ENCODE measurements around the gene ADARB1.

ADARB1 gene

GRCh38 chr21:45248301-45248892, 174.0 kb downstream of the ADARB1 start:
- H3K9me3 ChIP-seq (ENCODE audit: control insufficient read depth, insufficient read depth, low read length): no peaks in the 10 kb centered on the region
- no peaks in the 10 kb centered on the region for H3K27me3 ChIP-seq (ENCODE audit: control insufficient read depth, insufficient read depth, low read length)

GRCh38 chr21:45248893-45249381, 174.6 kb downstream of the ADARB1 start:
- Histone ChIP-seq H3K4me3 (ENCODE audit: low read depth, low read length) (no peak overlapping the region), H3K27me3 (ENCODE audit: control insufficient read depth, insufficient read depth, low read length) (no peaks in the 10 kb centered on the region), H3K9ac (ENCODE audit: low read depth, low read length) (no peak overlapping the region), H3K4me1 (ENCODE audit: control insufficient read depth, insufficient read depth, low read length) (peaks cover 5% of the 10 kb centered on the region), H3K9me3 (ENCODE audit: control insufficient read depth, insufficient read depth, low read length) (no peaks in the 10 kb centered on the region), H3K36me3 (ENCODE audit: control insufficient read depth, insufficient read depth, low read length) (no peaks in the 10 kb centered on the region)

More at GRCh38 chr21:45248301-45248892, 174.0 kb downstream of the ADARB1 start:
- H3K36me3 ChIP-seq (ENCODE audit: control insufficient read depth, insufficient read depth, low read length): no peaks in the 10 kb centered on the region
- no peak overlapping the region for H3K9ac ChIP-seq (ENCODE audit: low read depth, low read length)
- H3K4me1 ChIP-seq (ENCODE audit: control insufficient read depth, insufficient read depth, low read length): peaks cover 5% of the 10 kb centered on the region
- H3K4me3 ChIP-seq (ENCODE audit: low read depth, low read length): no peak overlapping the region

- Histone ChIP-seq H3K9me3 (ENCODE audit: control insufficient read depth, insufficient read depth, low read length) (no peaks in the 10 kb centered on the region), H3K27me3 (ENCODE audit: control insufficient read depth, insufficient read depth, low read length) (no peaks in the 10 kb centered on the region), H3K36me3 (ENCODE audit: control insufficient read depth, insufficient read depth, low read length) (no peaks in the 10 kb centered on the region), H3K4me3 (ENCODE audit: low read depth, low read length) (no peak overlapping the region), H3K9ac (ENCODE audit: low read depth, low read length) (no peak overlapping the region), H3K4me1 (ENCODE audit: control insufficient read depth, insufficient read depth, low read length) (peaks cover 5% of the 10 kb centered on the region)
Measured at GRCh38 chr21:45249626-45250025, 175.2 kb downstream of the ADARB1 start.

- no peaks in the 10 kb centered on the region for H3K36me3 ChIP-seq (ENCODE audit: control insufficient read depth, insufficient read depth, low read length)
Measured at GRCh38 chr21:45250272-45250671, 175.9 kb downstream of the ADARB1 start.

GRCh38 chr21:45250914-45251634, 176.7 kb downstream of the ADARB1 start:
- Histone ChIP-seq H3K4me3 (ENCODE audit: low read depth, low read length) (no peak overlapping the region), H3K4me1 (ENCODE audit: control insufficient read depth, insufficient read depth, low read length) (peaks cover 5% of the 10 kb centered on the region), H3K36me3 (ENCODE audit: control insufficient read depth, insufficient read depth, low read length) (no peaks in the 10 kb centered on the region), H3K9me3 (ENCODE audit: control insufficient read depth, insufficient read depth, low read length) (no peaks in the 10 kb centered on the region), H3K27me3 (ENCODE audit: control insufficient read depth, insufficient read depth, low read length) (no peaks in the 10 kb centered on the region), H3K9ac (ENCODE audit: low read depth, low read length) (no peak overlapping the region)

More at GRCh38 chr21:45250272-45250671, 175.9 kb downstream of the ADARB1 start:
- Histone ChIP-seq H3K9me3 (ENCODE audit: control insufficient read depth, insufficient read depth, low read length) (no peaks in the 10 kb centered on the region), H3K9ac (ENCODE audit: low read depth, low read length) (no peak overlapping the region), H3K4me3 (ENCODE audit: low read depth, low read length) (no peak overlapping the region), H3K27me3 (ENCODE audit: control insufficient read depth, insufficient read depth, low read length) (no peaks in the 10 kb centered on the region), H3K4me1 (ENCODE audit: control insufficient read depth, insufficient read depth, low read length) (peaks cover 5% of the 10 kb centered on the region)

GRCh38 chr21:45251635-45252447, 177.5 kb downstream of the ADARB1 start:
- Histone ChIP-seq H3K27me3 (ENCODE audit: control insufficient read depth, insufficient read depth, low read length) (no peaks in the 10 kb centered on the region), H3K36me3 (ENCODE audit: control insufficient read depth, insufficient read depth, low read length) (no peaks in the 10 kb centered on the region), H3K4me1 (ENCODE audit: control insufficient read depth, insufficient read depth, low read length) (peaks cover 5% of the 10 kb centered on the region), H3K9me3 (ENCODE audit: control insufficient read depth, insufficient read depth, low read length) (no peaks in the 10 kb centered on the region), H3K9ac (ENCODE audit: low read depth, low read length) (no peak overlapping the region), H3K4me3 (ENCODE audit: low read depth, low read length) (no peak overlapping the region)

- H3K4me1 ChIP-seq (ENCODE audit: control insufficient read depth, insufficient read depth, low read length): peaks cover 5% of the 10 kb centered on the region
- no peaks in the 10 kb centered on the region for H3K9me3 ChIP-seq (ENCODE audit: control insufficient read depth, insufficient read depth, low read length)
- H3K36me3 ChIP-seq (ENCODE audit: control insufficient read depth, insufficient read depth, low read length): no peaks in the 10 kb centered on the region
- no peaks in the 10 kb centered on the region for H3K27me3 ChIP-seq (ENCODE audit: control insufficient read depth, insufficient read depth, low read length)
- no peak overlapping the region for H3K4me3 ChIP-seq (ENCODE audit: low read depth, low read length)
- no peak overlapping the region for H3K9ac ChIP-seq (ENCODE audit: low read depth, low read length)
Measured at GRCh38 chr21:45252448-45252925, 178.1 kb downstream of the ADARB1 start.

GRCh38 chr21:45253180-45253579, 178.8 kb downstream of the ADARB1 start:
- H3K9me3 ChIP-seq (ENCODE audit: control insufficient read depth, insufficient read depth, low read length): no peaks in the 10 kb centered on the region
- H3K36me3 ChIP-seq (ENCODE audit: control insufficient read depth, insufficient read depth, low read length): no peaks in the 10 kb centered on the region
- H3K9ac ChIP-seq (ENCODE audit: low read depth, low read length): no peak overlapping the region
- H3K27me3 ChIP-seq (ENCODE audit: control insufficient read depth, insufficient read depth, low read length): no peaks in the 10 kb centered on the region
- peaks cover 5% of the 10 kb centered on the region for H3K4me1 ChIP-seq (ENCODE audit: control insufficient read depth, insufficient read depth, low read length)
- H3K4me3 ChIP-seq (ENCODE audit: low read depth, low read length): no peak overlapping the region

- Histone ChIP-seq H3K27me3 (ENCODE audit: control insufficient read depth, insufficient read depth, low read length) (no peaks in the 10 kb centered on the region), H3K4me3 (ENCODE audit: low read depth, low read length) (no peak overlapping the region), H3K9me3 (ENCODE audit: control insufficient read depth, insufficient read depth, low read length) (no peaks in the 10 kb centered on the region), H3K9ac (ENCODE audit: low read depth, low read length) (no peak overlapping the region), H3K36me3 (ENCODE audit: control insufficient read depth, insufficient read depth, low read length) (no peaks in the 10 kb centered on the region), H3K4me1 (ENCODE audit: control insufficient read depth, insufficient read depth, low read length) (peaks cover 3% of the 10 kb centered on the region)
Measured at GRCh38 chr21:45253633-45254459, 179.5 kb downstream of the ADARB1 start.

- no peaks in the 10 kb centered on the region for H3K9me3 ChIP-seq (ENCODE audit: control insufficient read depth, insufficient read depth, low read length)
- no peaks in the 10 kb centered on the region for H3K27me3 ChIP-seq (ENCODE audit: control insufficient read depth, insufficient read depth, low read length)
- H3K4me1 ChIP-seq (ENCODE audit: control insufficient read depth, insufficient read depth, low read length): no peaks in the 10 kb centered on the region
- H3K9ac ChIP-seq (ENCODE audit: low read depth, low read length): no peak overlapping the region
- H3K36me3 ChIP-seq (ENCODE audit: control insufficient read depth, insufficient read depth, low read length): no peaks in the 10 kb centered on the region
- H3K4me3 ChIP-seq (ENCODE audit: low read depth, low read length): no peak overlapping the region
Measured at GRCh38 chr21:45254460-45254930, 180.1 kb downstream of the ADARB1 start.
